Neural cell (in vitro differentiated cells): ENCODE results near the gene ACTRT2. TPM values are rescaled to one million over a fixed set of nuclear protein-coding genes. Genes with fewer than 3 reads are reported as not detected.

Experiments
- H2AFZ ChIP-seq: fragments of 200-600, 300-800 bp; sonication (generic), shearing (Covaris generic); 2 replicates; pipeline ENCODE4 v1.6.0; 2014; ENCODE audit warnings: low read depth, mild to moderate bottlenecking, antibody characterized with exemption, low read length, moderate library complexity
- H3F3A ChIP-seq: fragments of 200-600 bp; shearing (Covaris generic); 2 replicates; pipeline ENCODE4 v1.6.1; 2016; ENCODE audit warnings: mild to moderate bottlenecking, moderate library complexity, mixed read lengths, antibody characterized with exemption, low read length; ENCODE audit not compliant: insufficient read depth, poor library complexity, severe bottlenecking
- H3K27ac ChIP-seq: fragments of 200-600, 300-800 bp; sonication (generic), shearing (Covaris generic); 2 replicates; pipeline ENCODE4 v1.5.1; 2014; ENCODE audit warnings: mild to moderate bottlenecking, low read length, moderate library complexity
- H3K27me3 ChIP-seq: fragments of 300-800, 200-600 bp; sonication (generic), shearing (Covaris generic); 2 replicates; pipeline ENCODE4 v1.6.0; 2014; ENCODE audit warnings: mild to moderate bottlenecking, low read depth, low read length, moderate library complexity; ENCODE audit not compliant: insufficient read depth
- H3K36me3 ChIP-seq: fragments of 300-800, 200-600 bp; sonication (generic), shearing (Covaris generic); 2 replicates; pipeline ENCODE4 v1.5.1; 2014; ENCODE audit warnings: mild to moderate bottlenecking, antibody characterized with exemption, low read length, moderate library complexity; ENCODE audit not compliant: insufficient read depth
- H3K4me2 ChIP-seq: fragments of 300-800, 200-600 bp; sonication (generic), shearing (Covaris generic); 2 replicates; pipeline ENCODE4 v1.6.0; 2014; ENCODE audit warnings: mild to moderate bottlenecking, low read length
- H3K4me3 ChIP-seq: fragments of 300-800, 200-600 bp; sonication (generic), shearing (Covaris generic); 2 replicates; pipeline ENCODE4 v1.5.1; 2014; ENCODE audit warnings: mild to moderate bottlenecking, low read length, moderate library complexity
- H3K79me2 ChIP-seq: fragments of 200-600 bp; shearing (Covaris generic); replicated peaks from 2 replicates; pipeline ENCODE4 v1.6.0; 2014; ENCODE audit warnings: mild to moderate bottlenecking, low read length, moderate library complexity; ENCODE audit not compliant: insufficient read depth
- H3K9ac ChIP-seq: fragments of 300-800, 200-600 bp; sonication (generic), shearing (Covaris generic); 2 replicates; pipeline ENCODE4 v1.6.1; 2016; ENCODE audit warnings: mild to moderate bottlenecking, low read length, mixed read lengths
- H3K9me2 ChIP-seq: fragments of 200-600 bp; shearing (Covaris generic); 2 replicates; pipeline ENCODE4 v1.6.1; 2016; ENCODE audit warnings: mild to moderate bottlenecking, low read length, mixed read lengths; ENCODE audit not compliant: insufficient read depth
- H3K9me3 ChIP-seq: fragments of 200-600, 300-800 bp; sonication (generic), shearing (Covaris generic); 2 replicates; pipeline ENCODE4 v1.6.1; 2016; ENCODE audit warnings: mild to moderate bottlenecking, mixed run types, low read length, moderate library complexity, mixed read lengths
- H4K20me1 ChIP-seq: fragments of 200-600 bp; shearing (Covaris generic); 2 replicates; pipeline ENCODE4 v1.6.1; 2016; ENCODE audit warnings: mild to moderate bottlenecking, mixed run types; ENCODE audit not compliant: insufficient read depth
- CTCF ChIP-seq: fragments of 450-650 bp; IDR thresholded peaks from 2 replicates; pipeline ENCODE4 v1.5.1; 2014; ENCODE audit warnings: antibody characterized with exemption, mild to moderate bottlenecking, moderate library complexity; ENCODE audit not compliant: poor library complexity, severe bottlenecking
- EP300 ChIP-seq: fragments of 450-650 bp; conservative IDR thresholded peaks from 2 replicates; pipeline ENCODE4 v1.6.1; 2014; ENCODE audit warnings: antibody characterized with exemption, mild to moderate bottlenecking, moderate library complexity; ENCODE audit not compliant: poor library complexity, severe bottlenecking
- EZH2 ChIP-seq: fragments of 200-600, 300-800 bp; shearing (Covaris generic), sonication (generic); IDR thresholded peaks from 2 replicates; pipeline ENCODE4 v1.6.1; 2014; ENCODE audit warnings: antibody characterized with exemption, low read length, borderline replicate concordance, mild to moderate bottlenecking; ENCODE audit not compliant: insufficient read depth, poor library complexity, severe bottlenecking
- MXI1 ChIP-seq: fragments of 450-650 bp; conservative IDR thresholded peaks from 2 replicates; pipeline ENCODE4 v1.6.1; 2014; ENCODE audit warnings: antibody characterized with exemption, mild to moderate bottlenecking; ENCODE audit not compliant: poor library complexity, severe bottlenecking
- POLR2AphosphoS5 ChIP-seq: IDR thresholded peaks from 2 replicates; pipeline ENCODE4 v1.6.1; 2012
- RAD21 ChIP-seq: fragments of 450-650 bp; conservative IDR thresholded peaks from 2 replicates; pipeline ENCODE4 v1.6.1; 2014; ENCODE audit warnings: antibody characterized with exemption, mild to moderate bottlenecking, moderate library complexity
- SMC3 ChIP-seq: fragments of 450-650 bp; conservative IDR thresholded peaks from 2 replicates; pipeline ENCODE4 v1.6.1; 2014; ENCODE audit warnings: antibody characterized with exemption, mild to moderate bottlenecking, moderate library complexity; ENCODE audit not compliant: poor library complexity
- TAF1 ChIP-seq: IDR thresholded peaks from 2 replicates; pipeline ENCODE4 v1.6.1; 2012; ENCODE audit warnings: low read depth
- polyA plus RNA-seq: library from polyadenylated mRNA; depleted of rRNA; stranded (reverse); fragments of >200 nt; gene quantifications from 2 replicates; pipeline ENCODE4 v1.2.3, GENCODE V29; 2014
- TF ChIP-seq, protein P1 (sequence below): IDR thresholded peaks from 2 replicates; pipeline ENCODE4 v1.6.1; 2012; ENCODE audit warnings: borderline replicate concordance

Gene ACTRT2
- polyA plus RNA-seq, 1 donor from 2014 or later = not detected

DNA sequence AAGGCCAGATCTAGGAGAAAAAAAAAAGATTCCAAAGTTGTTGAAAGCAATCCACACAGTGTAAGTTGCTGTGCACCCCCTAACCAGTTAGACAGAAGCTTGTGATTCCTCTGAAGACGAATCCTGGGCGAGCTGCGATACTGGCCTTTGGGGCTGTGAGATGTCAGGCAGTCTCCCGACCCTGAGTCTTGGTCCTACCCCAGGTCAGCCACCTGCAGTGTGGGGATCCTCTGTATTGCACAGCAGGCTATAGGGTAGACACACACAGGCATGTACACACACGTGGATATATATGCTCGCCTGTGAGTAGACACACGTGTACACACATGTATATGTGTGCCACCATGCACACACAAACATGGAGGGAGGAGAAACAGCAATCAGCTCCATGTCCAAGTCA is 12.9 kb downstream of the ACTRT2 start:
- no peaks in the 10 kb centered on the region for H3K9me3 ChIP-seq
- no peaks in the 10 kb centered on the region for H3K36me3 ChIP-seq
- H3K27me3 ChIP-seq = no peaks in the 10 kb centered on the region
- H2AFZ ChIP-seq = no peak overlapping the region
- no peaks in the 10 kb centered on the region for H4K20me1 ChIP-seq
- no peak overlapping the region for H3K4me3 ChIP-seq
- no peak overlapping the region for H3K27ac ChIP-seq
- no peaks in the 10 kb centered on the region for H3K79me2 ChIP-seq
- no peak overlapping the region for H3K4me2 ChIP-seq
- H3F3A ChIP-seq = no peaks in the 10 kb centered on the region
- TF ChIP-seq TAF1 (no peak), SMC3 (no peak), EZH2 (no peak), MXI1 (no peak), RAD21 (no peak), CTCF (no peak), POLR2AphosphoS5 (no peak), EP300 (no peak)
- TF ChIP-seq, protein P1, sequence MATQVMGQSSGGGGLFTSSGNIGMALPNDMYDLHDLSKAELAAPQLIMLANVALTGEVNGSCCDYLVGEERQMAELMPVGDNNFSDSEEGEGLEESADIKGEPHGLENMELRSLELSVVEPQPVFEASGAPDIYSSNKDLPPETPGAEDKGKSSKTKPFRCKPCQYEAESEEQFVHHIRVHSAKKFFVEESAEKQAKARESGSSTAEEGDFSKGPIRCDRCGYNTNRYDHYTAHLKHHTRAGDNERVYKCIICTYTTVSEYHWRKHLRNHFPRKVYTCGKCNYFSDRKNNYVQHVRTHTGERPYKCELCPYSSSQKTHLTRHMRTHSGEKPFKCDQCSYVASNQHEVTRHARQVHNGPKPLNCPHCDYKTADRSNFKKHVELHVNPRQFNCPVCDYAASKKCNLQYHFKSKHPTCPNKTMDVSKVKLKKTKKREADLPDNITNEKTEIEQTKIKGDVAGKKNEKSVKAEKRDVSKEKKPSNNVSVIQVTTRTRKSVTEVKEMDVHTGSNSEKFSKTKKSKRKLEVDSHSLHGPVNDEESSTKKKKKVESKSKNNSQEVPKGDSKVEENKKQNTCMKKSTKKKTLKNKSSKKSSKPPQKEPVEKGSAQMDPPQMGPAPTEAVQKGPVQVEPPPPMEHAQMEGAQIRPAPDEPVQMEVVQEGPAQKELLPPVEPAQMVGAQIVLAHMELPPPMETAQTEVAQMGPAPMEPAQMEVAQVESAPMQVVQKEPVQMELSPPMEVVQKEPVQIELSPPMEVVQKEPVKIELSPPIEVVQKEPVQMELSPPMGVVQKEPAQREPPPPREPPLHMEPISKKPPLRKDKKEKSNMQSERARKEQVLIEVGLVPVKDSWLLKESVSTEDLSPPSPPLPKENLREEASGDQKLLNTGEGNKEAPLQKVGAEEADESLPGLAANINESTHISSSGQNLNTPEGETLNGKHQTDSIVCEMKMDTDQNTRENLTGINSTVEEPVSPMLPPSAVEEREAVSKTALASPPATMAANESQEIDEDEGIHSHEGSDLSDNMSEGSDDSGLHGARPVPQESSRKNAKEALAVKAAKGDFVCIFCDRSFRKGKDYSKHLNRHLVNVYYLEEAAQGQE = no peak
- no peak overlapping the region for H3K9ac ChIP-seq
- no peaks in the 10 kb centered on the region for H3K9me2 ChIP-seq

DNA sequence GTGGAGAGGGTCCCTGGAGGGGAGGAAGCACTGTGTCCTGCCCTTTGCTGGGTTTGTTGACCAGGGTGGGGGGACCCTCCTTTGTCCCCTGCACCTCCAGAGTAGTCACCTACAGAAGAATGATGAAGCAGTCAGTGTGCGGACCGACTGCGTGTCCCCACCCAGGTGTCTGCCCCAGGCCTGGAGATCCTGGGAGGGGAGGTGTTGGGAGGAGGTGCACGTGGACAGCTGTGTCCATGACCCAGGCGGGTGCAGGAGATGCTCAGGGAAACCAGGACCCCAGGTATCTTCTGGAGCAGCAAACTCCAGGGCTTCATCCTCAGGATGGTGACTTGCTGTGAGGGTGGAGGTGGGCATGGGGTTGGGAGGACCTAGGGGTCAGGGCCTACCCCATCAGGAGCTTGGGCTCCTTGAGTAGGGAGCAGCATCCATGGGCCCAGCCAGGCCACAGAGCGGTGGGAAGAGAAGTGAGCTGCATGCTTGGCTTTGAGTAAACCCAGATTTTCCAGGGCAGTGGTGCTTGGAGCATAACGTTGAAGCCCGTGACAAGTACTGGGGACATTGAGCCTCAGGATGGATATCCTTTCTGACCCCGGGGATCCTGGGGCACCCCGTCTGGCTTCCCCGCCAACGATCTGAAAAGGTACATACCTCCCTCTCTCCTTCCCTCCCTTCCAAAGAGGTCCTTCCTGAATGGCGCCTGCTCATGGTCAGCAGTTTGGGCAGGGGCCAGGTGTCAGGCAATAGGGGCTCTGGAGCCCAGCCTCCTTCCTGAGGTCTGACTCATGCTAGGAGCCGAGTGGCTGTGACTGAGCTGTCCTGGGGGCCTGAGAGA is 13.7 kb downstream of the ACTRT2 start:
- Histone ChIP-seq H3K4me3 (no peak overlapping the region), H3K27me3 (no peaks in the 10 kb centered on the region), H3K9me2 (no peaks in the 10 kb centered on the region), H3K36me3 (no peaks in the 10 kb centered on the region), H3K9me3 (no peaks in the 10 kb centered on the region), H3K4me2 (no peak overlapping the region), H3K9ac (no peak overlapping the region), H3K79me2 (no peaks in the 10 kb centered on the region), H4K20me1 (no peaks in the 10 kb centered on the region), H3K27ac (no peak overlapping the region), H3F3A (no peaks in the 10 kb centered on the region), H2AFZ (no peak overlapping the region)
- no peak for TF ChIP-seq TAF1
- TF ChIP-seq SMC3 = no peak
